ENCODE data around the gene CDC27.
"Not testable (repeated sequence)": the region's sequence is repeated elsewhere in the genome, so short reads cannot be mapped to it uniquely, and the experiment has no call there.

CDC27 gene

GRCh38 chr17:47188876-47189731 is at the start of gene CDC27:
TSS of gene CDC27 (minus strand) at chr17:47189295. CDS start at chr17:47189172, 123 bp downstream.
- peak; percentile 97 for DNase-seq

- DNase-seq: no peak
These were observed 49.4 kb upstream of the CDC27 start for GRCh38 chr17:47238321-47239010.

- DNase-seq: no peak
These were observed 48.7 kb upstream of the CDC27 start for GRCh38 chr17:47237841-47238240.

- DNase-seq: no peak
These were observed 46.8 kb upstream of the CDC27 start for GRCh38 chr17:47235923-47236322.

- DNase-seq: no peak
These were observed 46.4 kb upstream of the CDC27 start for GRCh38 chr17:47235506-47235905.

GRCh38 chr17:47232465-47232864 is 43.4 kb upstream of the CDC27 start:
- no peak for DNase-seq

- no peak for DNase-seq
These were observed 42.8 kb upstream of the CDC27 start for GRCh38 chr17:47231866-47232265.

GRCh38 chr17:47231334-47231733 is 42.2 kb upstream of the CDC27 start:
- DNase-seq: no peak

GRCh38 chr17:47230864-47231263 is 41.8 kb upstream of the CDC27 start:
- DNase-seq: no peak

- peak; percentile 93 for DNase-seq
These were observed 40.7 kb upstream of the CDC27 start for GRCh38 chr17:47229535-47230443.

- DNase-seq: no peak
These were observed 38.8 kb upstream of the CDC27 start for GRCh38 chr17:47227862-47228261.

GRCh38 chr17:47225911-47226688 is 37.0 kb upstream of the CDC27 start:
- no peak for DNase-seq

- peak; percentile 94 for DNase-seq
These were observed 36.4 kb upstream of the CDC27 start for GRCh38 chr17:47225436-47225858.

- DNase-seq: peak; percentile 43
These were observed 35.9 kb upstream of the CDC27 start for GRCh38 chr17:47224966-47225365.

GRCh38 chr17:47224077-47224476 is 35.0 kb upstream of the CDC27 start:
- not testable (repeated sequence) for DNase-seq

GRCh38 chr17:47223460-47223859 is 34.4 kb upstream of the CDC27 start:
- no peak for DNase-seq

GRCh38 chr17:47223007-47223406 is 33.9 kb upstream of the CDC27 start:
- peak; percentile 12 for DNase-seq

GRCh38 chr17:47222047-47222446 is 33.0 kb upstream of the CDC27 start:
- DNase-seq: no peak

- DNase-seq: no peak
These were observed 32.1 kb upstream of the CDC27 start for GRCh38 chr17:47221154-47221553.

GRCh38 chr17:47220531-47220999 is 31.5 kb upstream of the CDC27 start:
- no peak for DNase-seq

GRCh38 chr17:47219621-47220475 is 30.8 kb upstream of the CDC27 start:
- DNase-seq: no peak

Measured in fibroblast of skin of right biceps (primary cell).